CD8-positive, alpha-beta memory T cell (primary cell): ENCODE data around the gene SLC9B2. TPM values are rescaled to one million over a fixed set of nuclear protein-coding genes. Genes with fewer than 3 reads are reported as not detected.

ENCODE experiments used
- CTCF ChIA-PET: fragments of 350-600 bp; sonication (Branson Sonifier 250); formaldehyde crosslinking; loops from one replicate; lab custom pipeline; 2021; ENCODE audit warnings: antibody characterized with exemption; lab: Charles Lee
- POLR2A ChIA-PET: fragments of 350-600 bp; sonication (Branson Sonifier 250); formaldehyde crosslinking; loops from one replicate; lab custom pipeline; 2021; ENCODE audit warnings: antibody characterized with exemption; lab: Charles Lee
- DNase-seq, 5 donors: peaks; one replicate each; pipeline versions ENCODE4 v3.0.0 to v3.0.0-alpha.2; 2020 to 2022; ENCODE audit warnings: mixed read lengths in 1 of 5
- H3K27ac ChIP-seq: one replicate; pipeline ENCODE4 v1.7.0; 2013; ENCODE audit warnings: low read depth, mild to moderate bottlenecking, low read length, moderate library complexity
- H3K27me3 ChIP-seq: 2 replicates; pipeline ENCODE4 v1.7.0; 2013; ENCODE audit warnings: low read length, mild to moderate bottlenecking; ENCODE audit not compliant: insufficient read depth, poor library complexity, severe bottlenecking
- H3K36me3 ChIP-seq: 2 replicates; pipeline ENCODE4 v1.7.0; 2013; ENCODE audit warnings: mild to moderate bottlenecking, low read length, moderate library complexity; ENCODE audit not compliant: insufficient read depth
- H3K4me1 ChIP-seq: 2 replicates; pipeline ENCODE4 v1.7.0; 2013; ENCODE audit warnings: mild to moderate bottlenecking, low read length, moderate library complexity; ENCODE audit not compliant: insufficient read depth
- H3K4me3 ChIP-seq: 2 replicates; pipeline ENCODE4 v1.7.0; 2013; ENCODE audit warnings: mild to moderate bottlenecking, low read length
- H3K9me3 ChIP-seq: 2 replicates; pipeline ENCODE4 v1.7.0; 2013; ENCODE audit warnings: mild to moderate bottlenecking, low read length
- H3K27ac Mint-ChIP-seq, 8 donors: one replicate each; pipeline ENCODE4 v1.8.0; 2020 to 2021; ENCODE audit warnings: mixed read lengths in 8 of 8, mild to moderate bottlenecking in 6 of 8, inconsistent platforms in 3 of 8, moderate library complexity in 3 of 8
- H3K27me3 Mint-ChIP-seq, 2 donors: one replicate each; pipeline ENCODE4 v1.8.0; 2020 to 2021; ENCODE audit warnings: mixed read lengths in 2 of 2, mild to moderate bottlenecking in 1 of 2, moderate library complexity in 1 of 2
- H3K36me3 Mint-ChIP-seq, 3 donors: one replicate each; pipeline ENCODE4 v1.8.0; 2020 to 2021; ENCODE audit warnings: mixed read lengths in 3 of 3, inconsistent platforms in 1 of 3, mild to moderate bottlenecking in 1 of 3
- H3K4me1 Mint-ChIP-seq, 3 donors: one replicate each; pipeline ENCODE4 v1.8.0; 2020 to 2021; ENCODE audit warnings: mixed read lengths in 3 of 3, inconsistent platforms in 1 of 3, mild to moderate bottlenecking in 1 of 3
- H3K4me3 Mint-ChIP-seq, 7 donors: one replicate each; pipeline ENCODE4 v1.8.0; 2020 to 2021; ENCODE audit warnings: mixed read lengths in 7 of 7, mild to moderate bottlenecking in 6 of 7, moderate library complexity in 4 of 7, inconsistent platforms in 2 of 7
- H3K9me3 Mint-ChIP-seq, 5 donors: one replicate each; pipeline ENCODE4 v1.8.0; 2020 to 2022; ENCODE audit warnings: mixed read lengths in 5 of 5, mild to moderate bottlenecking in 3 of 5, moderate library complexity in 2 of 5, inconsistent platforms in 1 of 5
- polyA plus RNA-seq: library from polyadenylated mRNA; unstranded; fragments of 300-500 nt; fragmentation: Illumina TruSeq; gene quantifications from one replicate; pipeline ENCODE4 v1.2.3, GENCODE V29; 2021
- total RNA-seq, 2 experiments: library from RNA; stranded (reverse); gene quantifications; one replicate each; pipeline ENCODE4 v1.2.3, GENCODE V29; 2021

The SLC9B2 gene
- total and polyA plus RNA-seq, 3 experiments from 2014 or later = 19.1 to 37.0 (median 35.8) TPM

DNA sequence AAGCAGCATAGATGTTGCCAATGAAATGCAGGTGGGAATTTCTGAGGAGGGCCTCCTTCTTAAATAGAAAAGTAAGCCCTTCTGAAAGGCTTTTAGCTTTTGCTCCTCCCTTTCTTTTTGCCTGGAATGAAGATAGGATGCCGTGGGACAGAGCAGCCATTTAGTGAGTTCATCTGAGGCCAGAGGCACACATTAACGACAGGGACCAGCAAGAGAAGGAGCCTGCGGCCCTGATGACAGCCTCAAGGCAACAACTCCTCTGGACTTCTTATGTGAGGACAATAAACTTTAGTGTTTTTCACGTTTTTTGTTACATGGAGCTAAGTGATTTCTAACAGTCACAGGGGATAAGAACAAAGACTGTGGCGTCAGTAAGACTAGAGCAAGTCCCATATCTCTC is 24.1 kb upstream of the SLC9B2 start:
- Mint-ChIP-seq H3K9me3 (no peaks in the 10 kb centered on the region), H3K36me3 (peaks cover 0 to 8% (median 5%) of the 10 kb centered on the region in 3 donors), H3K4me3 (no peak overlapping the region), H3K27ac (no peak overlapping the region), H3K4me1 (peaks cover 23 to 37% (median 26%) of the 10 kb centered on the region in 3 donors), H3K27me3 (no peaks in the 10 kb centered on the region)
- H3K27me3 ChIP-seq = no peaks in the 10 kb centered on the region
- H3K27ac ChIP-seq = no peak overlapping the region
- H3K9me3 ChIP-seq = no peaks in the 10 kb centered on the region
- DNase-seq = no peak
- H3K36me3 ChIP-seq = no peaks in the 10 kb centered on the region
- peaks cover 9% of the 10 kb centered on the region for H3K4me1 ChIP-seq
- no peak overlapping the region for H3K4me3 ChIP-seq
- ChIA-PET POLR2A (no interaction called here), CTCF (interaction anchor here (1.0 to 4.7 kb wide), 7 partner anchors 8 to 670 kb away, joined by 3 to 33 read pairs (median 5); no protein-coding TSS in a partner anchor)

DNA sequence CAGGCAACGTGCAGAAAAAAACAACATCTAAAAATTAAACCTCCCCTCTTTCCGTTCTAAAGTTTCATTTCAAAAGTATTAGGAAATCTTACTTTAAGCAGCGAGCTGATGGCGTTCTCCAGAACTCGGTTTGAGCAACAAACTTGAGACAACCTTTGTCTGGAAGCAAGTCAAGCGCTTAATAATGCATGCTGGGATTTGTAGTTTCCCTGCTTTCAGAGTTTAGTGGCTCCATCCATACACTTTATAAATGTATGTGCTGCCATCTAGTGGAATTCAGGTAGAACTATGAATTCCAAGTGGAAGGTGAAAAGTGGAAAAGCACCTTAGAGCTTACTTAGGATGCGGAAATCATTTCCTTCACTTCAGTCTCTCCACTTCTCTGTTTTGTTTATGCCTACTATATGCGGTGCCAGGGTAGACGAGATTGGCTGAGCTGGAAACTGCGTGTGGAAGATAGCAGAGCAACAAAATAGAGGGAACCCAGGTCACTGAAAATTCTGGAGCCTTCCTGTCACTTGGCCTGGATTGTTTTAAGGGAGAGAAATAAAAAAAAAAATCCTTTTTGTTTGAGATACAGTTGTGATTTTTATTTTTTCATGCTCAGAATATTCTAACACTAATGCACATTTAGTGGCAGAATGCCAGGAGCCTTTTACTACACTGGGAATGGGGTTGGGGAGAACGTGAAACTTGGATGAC is 23.3 kb upstream of the SLC9B2 start, which contains the start of gene BDH2:
Gene BDH2 (minus strand): TSS at position 144 of the 702 bp plus-strand sequence. CDS start 3,580 bp downstream, outside the sequence.
- Mint-ChIP-seq H3K36me3 (peaks cover 0 to 13% (median 7%) of the 10 kb centered on the region in 3 donors), H3K27ac (peak within 1 kb of the TSS; percentile 65 to 97 (median 86)), H3K4me3 (peak within 1 kb of the TSS; percentile 77 to 90 (median 85)), H3K9me3 (no peaks in the 10 kb centered on the region), H3K27me3 (no peaks in the 10 kb centered on the region), H3K4me1 (peaks cover 23 to 37% (median 26%) of the 10 kb centered on the region in 3 donors)
- peaks cover 9% of the 10 kb centered on the region for H3K4me1 ChIP-seq
- no peaks in the 10 kb centered on the region for H3K36me3 ChIP-seq
- H3K27me3 ChIP-seq = no peaks in the 10 kb centered on the region
- H3K4me3 ChIP-seq = peak within 1 kb of the TSS; percentile 63
- peak; percentile 3 to 79 (median 69) for DNase-seq
- peak within 1 kb of the TSS; percentile 24 for H3K27ac ChIP-seq
- no peaks in the 10 kb centered on the region for H3K9me3 ChIP-seq
- ChIA-PET POLR2A (interaction anchor here (0.7 to 1.0 kb wide), 2 partner anchors 272 to 608 kb away, joined by 4 to 5 read pairs; partner anchors contain the start of gene UBE2D3), CTCF (interaction anchor here (0.7 to 4.7 kb wide), 18 partner anchors 9 to 669 kb away, joined by 3 to 33 read pairs (median 3); no protein-coding TSS in a partner anchor)

DNA sequence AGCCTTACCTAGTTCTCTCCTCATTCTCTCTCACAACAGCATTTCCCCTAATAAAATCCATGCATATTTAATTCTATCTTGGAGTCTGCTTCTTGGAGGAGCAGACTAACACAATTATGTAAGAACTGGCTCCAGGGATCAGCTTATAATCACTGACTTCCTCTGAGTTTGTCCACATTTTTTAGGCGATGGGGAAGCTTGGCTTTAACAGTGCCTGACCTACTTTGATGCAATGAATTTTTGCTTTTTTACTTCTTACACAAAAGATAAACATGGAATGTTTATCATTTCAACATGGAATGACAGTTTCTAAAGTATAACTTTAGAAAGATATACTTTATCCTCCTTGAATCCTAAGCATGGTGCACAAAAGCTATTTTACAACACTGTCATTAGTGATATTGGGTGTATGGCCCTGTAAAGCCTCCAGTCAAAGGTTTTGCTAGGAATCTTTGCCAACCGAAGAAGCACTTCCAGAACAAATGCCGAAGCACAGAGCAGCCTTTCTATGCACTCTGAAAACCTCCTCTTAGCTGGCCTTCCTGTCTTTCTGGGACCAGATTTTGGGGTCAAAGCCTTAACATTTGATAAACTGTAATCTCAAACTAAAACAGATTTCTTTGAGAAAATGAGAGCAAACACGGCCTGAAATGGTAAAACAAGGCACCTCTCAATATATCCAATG is 22.3 kb upstream of the SLC9B2 start:
- DNase-seq = no peak
- H3K27ac ChIP-seq = no peak overlapping the region
- Mint-ChIP-seq H3K4me3 (peak overlapping the region; percentile 77 to 90 (median 85)), H3K4me1 (peaks cover 23 to 37% (median 26%) of the 10 kb centered on the region in 3 donors), H3K27ac (peak overlapping the region in 6 of 8 donors; percentile 72 to 94 (median 86)), H3K9me3 (no peaks in the 10 kb centered on the region), H3K27me3 (no peaks in the 10 kb centered on the region), H3K36me3 (peaks cover 0 to 18% (median 7%) of the 10 kb centered on the region in 3 donors)
- CTCF ChIA-PET = interaction anchor here (1.0 to 4.7 kb wide), 10 partner anchors 9 to 668 kb away, joined by 3 to 33 read pairs (median 4); no protein-coding TSS in a partner anchor
- peaks cover 4% of the 10 kb centered on the region for H3K36me3 ChIP-seq
- POLR2A ChIA-PET = no interaction called here
- no peaks in the 10 kb centered on the region for H3K27me3 ChIP-seq
- peak overlapping the region; percentile 63 for H3K4me3 ChIP-seq
- H3K4me1 ChIP-seq = peaks cover 9% of the 10 kb centered on the region
- no peaks in the 10 kb centered on the region for H3K9me3 ChIP-seq

DNA sequence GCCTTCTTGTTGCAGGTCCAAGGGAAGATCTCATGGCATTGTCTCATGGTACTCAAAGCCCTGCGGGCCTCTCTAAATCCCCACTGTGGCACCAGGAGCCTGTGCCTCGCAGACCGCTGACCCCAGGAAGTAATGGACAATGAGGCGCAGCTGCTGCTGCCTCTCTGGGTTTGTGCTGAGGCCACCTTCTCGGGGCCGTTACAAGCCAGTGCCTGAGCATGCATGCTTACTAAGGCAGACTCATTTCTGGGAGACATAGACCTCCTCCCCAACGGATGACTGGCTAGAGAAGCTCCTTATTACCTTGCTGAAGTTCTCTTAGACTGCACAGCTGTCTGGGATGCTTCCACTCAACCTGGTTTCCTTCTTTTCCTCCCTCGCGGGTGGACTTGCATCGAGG is 21.8 kb upstream of the SLC9B2 start:
- no peak for DNase-seq
- Mint-ChIP-seq H3K27ac (peak overlapping the region in 1 of 8 donors; percentile 72), H3K9me3 (no peaks in the 10 kb centered on the region), H3K4me3 (peak overlapping the region in 4 of 7 donors; percentile 72 to 86 (median 81)), H3K4me1 (peaks cover 23 to 37% (median 26%) of the 10 kb centered on the region in 3 donors), H3K27me3 (no peaks in the 10 kb centered on the region), H3K36me3 (peaks cover 0 to 20% (median 7%) of the 10 kb centered on the region in 3 donors)
- Histone ChIP-seq H3K4me3 (no peak overlapping the region), H3K27me3 (no peaks in the 10 kb centered on the region), H3K36me3 (peaks cover 4% of the 10 kb centered on the region), H3K9me3 (no peaks in the 10 kb centered on the region), H3K4me1 (peaks cover 9% of the 10 kb centered on the region), H3K27ac (no peak overlapping the region)
- ChIA-PET POLR2A (no interaction called here), CTCF (interaction anchor here (4.7 kb wide), 1 partner anchor 9 kb away, joined by 33 read pairs; no protein-coding TSS in a partner anchor)

DNA sequence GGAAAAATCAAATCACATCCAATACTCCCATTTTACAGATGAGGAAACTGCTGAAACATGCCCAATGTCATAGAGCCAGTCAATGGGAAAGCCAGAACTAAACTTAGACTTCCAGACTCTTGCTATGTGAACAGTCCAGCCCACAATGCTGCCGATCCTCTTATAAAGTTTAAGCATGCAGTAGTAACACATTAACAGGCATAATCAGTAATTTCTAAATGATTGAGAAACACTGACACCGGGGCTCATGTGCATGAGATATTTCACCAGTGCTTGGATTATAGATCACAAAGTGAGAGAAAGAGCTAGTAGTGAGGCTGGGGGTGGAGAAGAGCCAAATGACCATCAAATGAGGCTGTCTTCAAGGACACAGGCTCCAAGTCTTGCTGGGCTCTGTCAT is 20.6 kb upstream of the SLC9B2 start:
- Histone ChIP-seq H3K4me3 (no peak overlapping the region), H3K27ac (no peak overlapping the region), H3K9me3 (no peaks in the 10 kb centered on the region), H3K4me1 (peaks cover 9% of the 10 kb centered on the region), H3K27me3 (no peaks in the 10 kb centered on the region), H3K36me3 (peaks cover 4% of the 10 kb centered on the region)
- peak overlapping the region in 1 of 7 donors; percentile 37 for H3K4me3 Mint-ChIP-seq
- H3K27me3 Mint-ChIP-seq = no peaks in the 10 kb centered on the region
- no peak for DNase-seq
- H3K36me3 Mint-ChIP-seq = peaks cover 0 to 29% (median 7%) of the 10 kb centered on the region in 3 donors
- ChIA-PET CTCF (no interaction called here), POLR2A (no interaction called here)
- no peaks in the 10 kb centered on the region for H3K9me3 Mint-ChIP-seq
- no peak overlapping the region for H3K27ac Mint-ChIP-seq
- peaks cover 26 to 46% (median 34%) of the 10 kb centered on the region in 3 donors for H3K4me1 Mint-ChIP-seq

DNA sequence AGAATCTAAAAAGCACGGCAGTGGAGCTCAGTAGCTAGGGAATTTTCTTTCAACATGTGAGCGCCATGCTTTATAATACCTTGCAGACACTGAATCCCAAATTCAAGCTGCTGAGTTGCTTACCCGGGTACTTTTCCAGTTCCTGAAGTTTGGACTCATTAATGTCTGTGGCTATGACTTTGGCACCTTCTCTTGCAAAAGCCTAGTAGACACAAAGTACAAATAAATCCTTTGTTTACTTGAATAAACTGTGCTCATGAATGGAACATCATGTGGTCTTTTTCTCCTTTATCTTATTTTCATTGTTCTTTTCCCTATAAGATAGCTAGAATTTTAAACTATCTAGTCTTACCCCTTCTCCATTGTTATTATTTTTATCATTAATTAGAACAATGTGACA is 18.5 kb upstream of the SLC9B2 start:
- Histone ChIP-seq H3K4me1 (peaks cover 9% of the 10 kb centered on the region), H3K4me3 (no peak overlapping the region), H3K27ac (no peak overlapping the region), H3K27me3 (no peaks in the 10 kb centered on the region), H3K9me3 (no peaks in the 10 kb centered on the region), H3K36me3 (peaks cover 12% of the 10 kb centered on the region)
- peaks cover 30 to 52% (median 42%) of the 10 kb centered on the region in 3 donors for H3K4me1 Mint-ChIP-seq
- POLR2A ChIA-PET = no interaction called here
- peak overlapping the region in 1 of 8 donors; percentile 69 for H3K27ac Mint-ChIP-seq
- peaks cover 0 to 42% (median 16%) of the 10 kb centered on the region in 3 donors for H3K36me3 Mint-ChIP-seq
- H3K9me3 Mint-ChIP-seq = no peaks in the 10 kb centered on the region
- no peak overlapping the region for H3K4me3 Mint-ChIP-seq
- H3K27me3 Mint-ChIP-seq = no peaks in the 10 kb centered on the region
- CTCF ChIA-PET = interaction anchor here (1.0 to 1.1 kb wide), 2 partner anchors 49 to 474 kb away, joined by 3 read pairs; no protein-coding TSS in a partner anchor
- no peak for DNase-seq

DNA sequence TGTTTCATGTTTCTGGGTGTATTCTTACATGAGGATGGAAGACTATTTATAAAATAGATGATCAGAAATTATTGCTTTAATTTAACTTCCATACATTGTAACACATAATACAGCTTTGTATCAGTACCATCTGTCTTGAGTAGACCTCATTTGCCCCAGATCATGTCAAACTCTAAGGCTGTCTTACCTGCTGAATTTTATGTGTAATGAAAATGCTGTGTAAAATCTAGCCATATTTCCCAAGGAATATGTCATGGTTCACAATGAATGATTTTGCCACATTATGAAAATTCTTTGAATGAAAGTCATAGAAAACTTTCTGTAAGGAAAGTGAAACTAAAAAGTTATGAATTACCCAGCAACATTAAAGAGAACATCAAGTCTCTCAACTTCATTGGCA is 15.7 kb upstream of the SLC9B2 start:
- Mint-ChIP-seq H3K27me3 (no peaks in the 10 kb centered on the region), H3K4me3 (peak overlapping the region in 2 of 7 donors; percentile 26 to 39), H3K36me3 (peaks cover 5 to 62% (median 21%) of the 10 kb centered on the region in 3 donors), H3K9me3 (no peaks in the 10 kb centered on the region), H3K27ac (peak overlapping the region in 4 of 8 donors; percentile 1 to 70 (median 36)), H3K4me1 (peaks cover 9 to 25% (median 19%) of the 10 kb centered on the region in 3 donors)
- peaks cover 15% of the 10 kb centered on the region for H3K36me3 ChIP-seq
- POLR2A ChIA-PET = interaction anchor here (1.2 kb wide), 1 partner anchor 264 kb away, joined by 4 read pairs; no protein-coding TSS in a partner anchor
- no peak overlapping the region for H3K27ac ChIP-seq
- H3K9me3 ChIP-seq = no peaks in the 10 kb centered on the region
- no peak for DNase-seq
- H3K27me3 ChIP-seq = no peaks in the 10 kb centered on the region
- no peak overlapping the region for H3K4me3 ChIP-seq
- CTCF ChIA-PET = interaction anchor here (1.1 to 5.6 kb wide), 11 partner anchors 8 to 661 kb away, joined by 3 to 33 read pairs (median 5); partner anchors contain the start of gene BDH2
- H3K4me1 ChIP-seq = no peaks in the 10 kb centered on the region
